ENCODE results near the gene LHX3. TPM values are rescaled to one million over a fixed set of nuclear protein-coding genes. Genes with fewer than 3 reads are reported as not detected.

LHX3 gene
- total RNA-seq, 1 experiment from 2014 or later: 0.11 TPM

- POLR2A ChIA-PET (ENCODE audit: low non-redundant PET): no interaction called here
- H3K36me3 ChIP-seq (ENCODE audit: insufficient read depth, low read length, poor library complexity, severe bottlenecking): peaks cover 14% of the 10 kb centered on the region
- BruUV-seq (replicated peaks): no TSS peak
- H3K9me3 ChIP-seq (ENCODE audit: low read depth, low read length, poor library complexity, severe bottlenecking): no peaks in the 10 kb centered on the region
- TF ChIP-seq CTCF (conservative IDR thresholded peaks at IDR 0.05; ENCODE audit: low read depth, low read length) (no peak), EZH2 (IDR thresholded peaks at IDR 0.05; ENCODE audit: borderline replicate concordance, low read depth, low read length, poor library complexity, severe bottlenecking) (no peak)
- H3K27me3 ChIP-seq (replicated peaks; ENCODE audit: insufficient read depth, low read depth, low read length, poor library complexity): no peaks in the 10 kb centered on the region
- no peak for DNase-seq (ENCODE audit: low spot score)
- CTCF ChIA-PET: no interaction called here
- intact Hi-C loops (cut with micrococcal nuclease; ENCODE audit: unreplicated experiment): no loop called here
- no peak overlapping the region for H3K27ac ChIP-seq (ENCODE audit: low read depth, low read length, poor library complexity, severe bottlenecking)
- H3K4me3 ChIP-seq (ENCODE audit: low read depth, low read length, poor library complexity, severe bottlenecking): no peak overlapping the region
- peaks cover 12% of the 10 kb centered on the region for H3K4me1 ChIP-seq (ENCODE audit: insufficient read depth, low read length, poor library complexity, severe bottlenecking)
Observed at GRCh38 chr9:136240941-136241340, 36.0 kb upstream of the LHX3 start.

- Histone ChIP-seq H3K9me3 (ENCODE audit: low read depth, low read length, poor library complexity, severe bottlenecking) (no peaks in the 10 kb centered on the region), H3K4me1 (ENCODE audit: insufficient read depth, low read length, poor library complexity, severe bottlenecking) (peaks cover 12% of the 10 kb centered on the region), H3K27ac (ENCODE audit: low read depth, low read length, poor library complexity, severe bottlenecking) (no peak overlapping the region), H3K4me3 (ENCODE audit: low read depth, low read length, poor library complexity, severe bottlenecking) (no peak overlapping the region), H3K36me3 (ENCODE audit: insufficient read depth, low read length, poor library complexity, severe bottlenecking) (peaks cover 20% of the 10 kb centered on the region), H3K27me3 (replicated peaks; ENCODE audit: insufficient read depth, low read depth, low read length, poor library complexity) (no peaks in the 10 kb centered on the region)
- BruUV-seq (replicated peaks): no TSS peak
- TF ChIP-seq EZH2 (IDR thresholded peaks at IDR 0.05; ENCODE audit: borderline replicate concordance, low read depth, low read length, poor library complexity, severe bottlenecking): no peak
- no peak for TF ChIP-seq CTCF (conservative IDR thresholded peaks at IDR 0.05; ENCODE audit: low read depth, low read length)
- DNase-seq (ENCODE audit: low spot score): no peak
- ChIA-PET POLR2A (ENCODE audit: low non-redundant PET) (no interaction called here), CTCF (no interaction called here)
- intact Hi-C loops (cut with micrococcal nuclease; ENCODE audit: unreplicated experiment): no loop called here
Observed at GRCh38 chr9:136239983-136240330, 35.0 kb upstream of the LHX3 start.

- no peaks in the 10 kb centered on the region for H3K27me3 ChIP-seq (replicated peaks; ENCODE audit: insufficient read depth, low read depth, low read length, poor library complexity)
- no peaks in the 10 kb centered on the region for H3K9me3 ChIP-seq (ENCODE audit: low read depth, low read length, poor library complexity, severe bottlenecking)
- ChIA-PET CTCF (no interaction called here), POLR2A (ENCODE audit: low non-redundant PET) (no interaction called here)
- no peak for DNase-seq (ENCODE audit: low spot score)
- intact Hi-C loops (cut with micrococcal nuclease; ENCODE audit: unreplicated experiment): no loop called here
- peaks cover 10% of the 10 kb centered on the region for H3K4me1 ChIP-seq (ENCODE audit: insufficient read depth, low read length, poor library complexity, severe bottlenecking)
- BruUV-seq (replicated peaks): no TSS peak
- H3K4me3 ChIP-seq (ENCODE audit: low read depth, low read length, poor library complexity, severe bottlenecking): no peak overlapping the region
- no peak overlapping the region for H3K27ac ChIP-seq (ENCODE audit: low read depth, low read length, poor library complexity, severe bottlenecking)
- H3K36me3 ChIP-seq (ENCODE audit: insufficient read depth, low read length, poor library complexity, severe bottlenecking): peaks cover 20% of the 10 kb centered on the region
- no peak for TF ChIP-seq EZH2 (IDR thresholded peaks at IDR 0.05; ENCODE audit: borderline replicate concordance, low read depth, low read length, poor library complexity, severe bottlenecking)
- TF ChIP-seq CTCF (conservative IDR thresholded peaks at IDR 0.05; ENCODE audit: low read depth, low read length): no peak
Observed at GRCh38 chr9:136239135-136239982, 34.4 kb upstream of the LHX3 start.

Data from A673 (cell line).